ENCODE results near the gene AKAP5. TPM values are rescaled to one million over a fixed set of nuclear protein-coding genes. Genes with fewer than 3 reads are reported as not detected.

AKAP5 gene
- total and polyA plus RNA-seq, 2 donors from 2014 or later, result 0.71 to 5.1 TPM

GRCh38 chr14:64502456-64502855 is 37.2 kb downstream of the AKAP5 start:
- no peak for FAIRE-seq
- H3K27me3 ChIP-seq (ENCODE audit: control insufficient read depth, insufficient read depth, low read length), result no peaks in the 10 kb centered on the region
- H3K4me3 ChIP-seq (ENCODE audit: low read length in 3 of 3), result peak overlapping the region; percentile 80 to 84 (median 84)
- H3K36me3 ChIP-seq (ENCODE audit: control insufficient read depth in 2 of 3, insufficient read depth in 3 of 3, low read length in 3 of 3), result no peaks in the 10 kb centered on the region
- peak in 2 of 5 donors; percentile 33 to 42 for DNase-seq
- peaks cover 2 to 21% (median 13%) of the 10 kb centered on the region in 3 donors for H3K4me1 ChIP-seq (ENCODE audit: control insufficient read depth in 2 of 3, insufficient read depth in 2 of 3, low read depth in 1 of 3, low read length in 3 of 3)
- peak overlapping the region; percentile 37 to 95 (median 94) for H3K9ac ChIP-seq (ENCODE audit: low read length in 3 of 3)
- H3K27ac ChIP-seq (ENCODE audit: low read depth in 2 of 2, low read length in 2 of 2), result peak overlapping the region; percentile 98 to 100
- intact Hi-C loops (cut with DNase I), result no loop called here
- TF ChIP-seq, protein P1, sequence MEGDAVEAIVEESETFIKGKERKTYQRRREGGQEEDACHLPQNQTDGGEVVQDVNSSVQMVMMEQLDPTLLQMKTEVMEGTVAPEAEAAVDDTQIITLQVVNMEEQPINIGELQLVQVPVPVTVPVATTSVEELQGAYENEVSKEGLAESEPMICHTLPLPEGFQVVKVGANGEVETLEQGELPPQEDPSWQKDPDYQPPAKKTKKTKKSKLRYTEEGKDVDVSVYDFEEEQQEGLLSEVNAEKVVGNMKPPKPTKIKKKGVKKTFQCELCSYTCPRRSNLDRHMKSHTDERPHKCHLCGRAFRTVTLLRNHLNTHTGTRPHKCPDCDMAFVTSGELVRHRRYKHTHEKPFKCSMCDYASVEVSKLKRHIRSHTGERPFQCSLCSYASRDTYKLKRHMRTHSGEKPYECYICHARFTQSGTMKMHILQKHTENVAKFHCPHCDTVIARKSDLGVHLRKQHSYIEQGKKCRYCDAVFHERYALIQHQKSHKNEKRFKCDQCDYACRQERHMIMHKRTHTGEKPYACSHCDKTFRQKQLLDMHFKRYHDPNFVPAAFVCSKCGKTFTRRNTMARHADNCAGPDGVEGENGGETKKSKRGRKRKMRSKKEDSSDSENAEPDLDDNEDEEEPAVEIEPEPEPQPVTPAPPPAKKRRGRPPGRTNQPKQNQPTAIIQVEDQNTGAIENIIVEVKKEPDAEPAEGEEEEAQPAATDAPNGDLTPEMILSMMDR (IDR thresholded peaks at IDR 0.05; ENCODE audit: borderline replicate concordance, extremely low read depth, insufficient read depth), result no peak
- no peaks in the 10 kb centered on the region for H3K9me3 ChIP-seq (ENCODE audit: control insufficient read depth in 2 of 3, insufficient read depth in 1 of 3, low read length in 3 of 3)

DNA sequence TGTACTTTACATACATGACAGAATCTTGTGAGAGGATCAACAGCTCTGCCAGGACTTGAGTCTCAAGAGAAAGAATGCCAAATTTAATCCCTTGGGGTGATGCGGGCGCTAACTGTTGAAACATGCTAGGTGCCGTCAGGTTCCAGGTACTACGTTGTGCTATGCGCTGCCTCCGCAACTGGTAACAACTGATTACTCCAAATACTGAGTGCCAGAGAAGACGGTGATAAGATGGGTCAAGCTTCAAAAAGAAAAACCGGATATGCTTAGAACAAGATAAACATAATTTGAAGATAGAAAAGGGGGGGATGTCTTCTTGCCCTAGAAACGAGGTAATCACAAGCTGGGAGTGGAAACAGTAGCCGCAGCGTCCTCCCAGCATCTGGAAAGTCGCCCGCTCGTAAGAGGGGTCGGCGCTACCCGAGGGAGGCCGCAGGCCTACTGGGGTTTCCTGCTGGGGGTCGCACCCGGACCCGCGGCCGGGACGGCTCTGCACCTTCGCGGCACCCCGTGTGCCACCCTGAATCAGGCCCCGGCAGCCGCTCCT is 37.7 kb downstream of the AKAP5 start:
- FAIRE-seq (no peak), DNase-seq (peak in 3 of 5 donors; percentile 15 to 62 (median 60))
- TF ChIP-seq, protein P1 (IDR thresholded peaks at IDR 0.05; ENCODE audit: borderline replicate concordance, extremely low read depth, insufficient read depth), result no peak
- H3K27me3 ChIP-seq (ENCODE audit: control insufficient read depth, insufficient read depth, low read length), result no peaks in the 10 kb centered on the region
- no peaks in the 10 kb centered on the region for H3K9me3 ChIP-seq (ENCODE audit: control insufficient read depth in 2 of 3, insufficient read depth in 1 of 3, low read length in 3 of 3)
- peak overlapping the region; percentile 98 to 100 for H3K27ac ChIP-seq (ENCODE audit: low read depth in 2 of 2, low read length in 2 of 2)
- H3K4me3 ChIP-seq (ENCODE audit: low read length in 3 of 3), result peak overlapping the region; percentile 80 to 84 (median 84)
- peak overlapping the region; percentile 37 to 95 (median 94) for H3K9ac ChIP-seq (ENCODE audit: low read length in 3 of 3)
- no peaks in the 10 kb centered on the region for H3K36me3 ChIP-seq (ENCODE audit: control insufficient read depth in 2 of 3, insufficient read depth in 3 of 3, low read length in 3 of 3)
- H3K4me1 ChIP-seq (ENCODE audit: control insufficient read depth in 2 of 3, insufficient read depth in 2 of 3, low read depth in 1 of 3, low read length in 3 of 3), result peaks cover 2 to 21% (median 13%) of the 10 kb centered on the region in 3 donors
- intact Hi-C loops (cut with DNase I), result no loop called here

GRCh38 chr14:64503434-64504309 is 38.4 kb downstream of the AKAP5 start, which contains the start of gene ZBTB25:
TSS of gene ZBTB25 (minus strand) at chr14:64503838. CDS start at chr14:64490533, 13,305 bp downstream.
- Histone ChIP-seq H3K36me3 (ENCODE audit: control insufficient read depth in 2 of 3, insufficient read depth in 3 of 3, low read length in 3 of 3) (no peaks in the 10 kb centered on the region), H3K4me1 (ENCODE audit: control insufficient read depth in 2 of 3, insufficient read depth in 2 of 3, low read depth in 1 of 3, low read length in 3 of 3) (peaks cover 2 to 21% (median 13%) of the 10 kb centered on the region in 3 donors), H3K9ac (ENCODE audit: low read length in 3 of 3) (peak within 1 kb of the TSS; percentile 44 to 95 (median 94)), H3K27me3 (ENCODE audit: control insufficient read depth, insufficient read depth, low read length) (no peaks in the 10 kb centered on the region), H3K4me3 (ENCODE audit: low read length in 3 of 3) (peak within 1 kb of the TSS; percentile 83 to 84 (median 84)), H3K27ac (ENCODE audit: low read depth in 2 of 2, low read length in 2 of 2) (peak within 1 kb of the TSS; percentile 98 to 100), H3K9me3 (ENCODE audit: control insufficient read depth in 2 of 3, insufficient read depth in 1 of 3, low read length in 3 of 3) (no peaks in the 10 kb centered on the region)
- FAIRE-seq (no peak), DNase-seq (peak; percentile 93 to 98 (median 96))
- intact Hi-C loops (cut with DNase I), result no loop called here
- TF ChIP-seq, protein P1 (IDR thresholded peaks at IDR 0.05; ENCODE audit: borderline replicate concordance, extremely low read depth, insufficient read depth), result no peak
